ENCODE measurements around the gene CNOT6.

DNA sequence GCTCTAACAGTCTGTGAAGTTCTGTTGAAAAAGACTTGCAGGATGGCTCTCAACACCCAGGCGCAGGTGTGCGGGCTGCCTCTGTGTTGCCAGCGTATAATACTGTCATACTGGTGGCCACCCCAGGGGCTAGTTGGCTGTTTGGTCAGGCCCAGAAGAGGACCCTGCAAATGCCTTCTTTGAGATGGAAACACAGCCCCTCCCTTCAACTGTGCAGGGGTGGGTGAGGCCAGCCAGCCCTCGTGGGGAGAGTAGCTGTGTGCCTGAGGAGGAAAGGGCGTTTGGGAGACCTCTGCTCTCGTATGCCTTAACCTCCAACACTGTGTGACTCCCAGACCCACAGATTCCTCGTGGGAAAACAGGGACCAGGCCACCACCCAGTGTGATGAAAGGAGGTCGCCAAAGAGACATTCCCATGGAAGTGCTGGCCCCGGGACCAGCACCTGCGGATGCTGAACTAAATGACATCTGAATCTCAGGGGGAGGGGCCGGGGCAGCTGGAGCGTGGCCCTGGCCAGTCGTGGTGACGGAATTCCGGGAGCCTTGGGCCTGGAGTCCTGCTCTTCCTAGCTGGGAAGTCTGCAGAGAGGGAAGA lies 108.4 kb downstream of the CNOT6 start:
- TF ChIP-seq, protein P1, sequence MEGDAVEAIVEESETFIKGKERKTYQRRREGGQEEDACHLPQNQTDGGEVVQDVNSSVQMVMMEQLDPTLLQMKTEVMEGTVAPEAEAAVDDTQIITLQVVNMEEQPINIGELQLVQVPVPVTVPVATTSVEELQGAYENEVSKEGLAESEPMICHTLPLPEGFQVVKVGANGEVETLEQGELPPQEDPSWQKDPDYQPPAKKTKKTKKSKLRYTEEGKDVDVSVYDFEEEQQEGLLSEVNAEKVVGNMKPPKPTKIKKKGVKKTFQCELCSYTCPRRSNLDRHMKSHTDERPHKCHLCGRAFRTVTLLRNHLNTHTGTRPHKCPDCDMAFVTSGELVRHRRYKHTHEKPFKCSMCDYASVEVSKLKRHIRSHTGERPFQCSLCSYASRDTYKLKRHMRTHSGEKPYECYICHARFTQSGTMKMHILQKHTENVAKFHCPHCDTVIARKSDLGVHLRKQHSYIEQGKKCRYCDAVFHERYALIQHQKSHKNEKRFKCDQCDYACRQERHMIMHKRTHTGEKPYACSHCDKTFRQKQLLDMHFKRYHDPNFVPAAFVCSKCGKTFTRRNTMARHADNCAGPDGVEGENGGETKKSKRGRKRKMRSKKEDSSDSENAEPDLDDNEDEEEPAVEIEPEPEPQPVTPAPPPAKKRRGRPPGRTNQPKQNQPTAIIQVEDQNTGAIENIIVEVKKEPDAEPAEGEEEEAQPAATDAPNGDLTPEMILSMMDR (IDR thresholded peaks at IDR 0.05): no peak
- no peak for TF ChIP-seq POLR2A (IDR thresholded peaks at IDR 0.05)

Data from uterus (tissue), 2 donors.